HG03575 (cell line): ENCODE measurements around the gene CHL1.
"Not testable (repeated sequence)": the region's sequence is repeated elsewhere in the genome, so short reads cannot be mapped to it uniquely, and the experiment has no call there.

Source experiments
- ATAC-seq: cut with Tn5 transposase; IDR thresholded peaks from one replicate; pipeline ENCODE4 v1.9.1; 2021; ENCODE audit not compliant: unreplicated experiment, insufficient number of reproducible peaks, low FRiP score; ENCODE audit errors: extremely low read depth

CHL1 gene

GRCh38 chr3:364287-364686 lies 167.7 kb downstream of the CHL1 start:
- ATAC-seq: no peak

GRCh38 chr3:365268-365667 lies 168.7 kb downstream of the CHL1 start:
- ATAC-seq: peak; percentile 36

GRCh38 chr3:366253-366652 lies 169.7 kb downstream of the CHL1 start:
- ATAC-seq: not testable (repeated sequence)

GRCh38 chr3:373193-373779 lies 176.7 kb downstream of the CHL1 start:
- no peak for ATAC-seq

- ATAC-seq: no peak
Measured at GRCh38 chr3:374459-374858, 177.9 kb downstream of the CHL1 start.

DNA sequence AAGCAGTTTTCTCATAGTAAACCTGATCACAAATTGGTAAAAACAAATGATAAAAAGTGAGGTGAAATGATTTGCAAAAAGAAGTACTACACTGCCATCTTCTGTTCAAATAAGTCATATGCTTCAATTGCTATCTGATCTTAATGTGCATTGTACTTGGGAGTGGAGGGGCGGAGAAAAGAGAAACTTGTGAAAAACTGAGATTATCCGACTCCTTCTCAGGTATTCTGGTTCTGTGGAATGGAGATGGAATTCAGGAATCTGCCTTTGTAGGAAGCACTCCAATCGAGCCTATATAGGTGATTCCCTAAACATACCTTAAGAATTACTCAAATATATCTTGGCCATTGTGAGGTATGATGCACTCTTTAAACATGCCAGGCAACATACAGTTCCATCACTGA lies 180.6 kb downstream of the CHL1 start:
- ATAC-seq: peak; percentile 82

GRCh38 chr3:380801-381200 lies 184.2 kb downstream of the CHL1 start:
- ATAC-seq: no peak

DNA sequence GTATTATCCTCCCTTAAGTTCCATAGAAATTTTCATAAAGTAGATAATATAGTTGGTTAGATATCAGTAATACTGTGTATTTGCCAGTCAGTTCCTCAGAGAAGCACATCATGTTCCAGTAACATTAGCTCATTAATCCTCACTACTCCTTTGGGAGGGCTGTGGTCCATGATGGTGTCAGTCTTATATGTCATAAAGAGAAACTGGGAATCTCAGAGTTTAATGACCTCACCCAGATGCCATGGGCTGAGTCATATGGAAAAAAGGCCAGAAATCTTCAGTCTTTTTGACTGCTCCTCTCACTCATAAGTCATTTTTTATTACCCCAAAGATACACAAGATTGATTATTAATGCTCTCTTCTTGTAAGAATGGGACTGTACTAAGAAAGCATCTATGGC lies 188.6 kb downstream of the CHL1 start:
- no peak for ATAC-seq

GRCh38 chr3:394775-395174 lies 198.2 kb downstream of the CHL1 start:
- no peak for ATAC-seq

DNA sequence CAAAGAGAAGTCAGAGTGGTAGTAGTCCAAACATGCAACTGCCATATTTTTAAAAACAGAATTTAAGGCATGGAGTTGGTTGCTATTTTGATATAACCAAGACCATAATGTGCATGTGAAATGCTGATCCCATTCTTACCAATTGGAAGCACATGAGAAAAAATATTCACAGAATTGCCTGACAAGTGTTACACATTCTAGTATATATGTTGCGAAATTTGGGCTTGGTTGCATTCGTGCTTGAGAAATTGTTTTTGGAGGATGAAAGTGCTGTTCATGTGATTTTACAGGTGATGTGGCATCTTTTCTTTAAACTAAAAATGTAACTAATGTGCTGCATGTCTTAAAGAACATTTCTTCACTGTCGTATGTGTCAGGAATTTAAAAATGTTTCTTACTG lies 199.7 kb downstream of the CHL1 start:
- ATAC-seq: no peak

DNA sequence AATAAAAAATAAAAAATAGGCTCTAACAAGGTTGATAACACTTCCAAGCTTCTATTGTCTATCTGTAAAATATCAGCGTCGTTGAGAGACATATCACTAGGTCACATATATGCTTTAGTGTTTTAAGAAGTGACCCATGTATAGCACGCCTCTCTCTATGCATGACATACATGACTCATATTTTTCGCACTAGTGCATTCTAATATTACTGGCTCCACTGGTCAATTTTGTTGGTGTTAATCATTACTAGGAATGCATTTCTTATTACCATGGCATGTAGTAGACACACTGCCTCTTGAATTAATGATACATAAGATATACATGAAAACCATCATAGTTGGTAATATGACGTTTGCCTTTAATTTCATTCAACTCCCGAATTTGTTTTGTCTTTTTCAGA lies 203.1 kb downstream of the CHL1 start:
- no peak for ATAC-seq

GRCh38 chr3:403826-404225 lies 207.3 kb downstream of the CHL1 start:
- no peak for ATAC-seq

GRCh38 chr3:409011-409410 lies 212.4 kb downstream of the CHL1 start:
- ATAC-seq: no peak

GRCh38 chr3:411226-411625 lies 214.7 kb downstream of the CHL1 start:
- ATAC-seq: no peak

DNA sequence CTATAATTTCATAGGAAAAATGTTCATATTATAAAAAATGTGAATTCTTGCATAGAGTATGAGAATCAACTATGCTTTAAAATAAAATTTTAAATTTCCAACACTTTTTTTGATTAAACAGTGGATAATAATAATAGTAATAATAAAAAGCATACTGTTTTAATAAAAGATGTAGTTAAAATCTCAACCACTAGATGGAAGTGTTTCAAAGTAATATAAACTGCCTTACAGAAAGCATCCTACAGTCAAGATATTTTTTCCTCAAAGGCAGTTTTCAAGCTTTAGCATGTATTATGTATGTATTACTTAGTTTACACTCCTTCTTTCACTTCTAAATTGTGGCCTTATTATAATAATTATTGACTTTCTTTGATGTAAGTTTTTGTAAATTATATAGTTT lies 217.5 kb downstream of the CHL1 start:
- ATAC-seq: no peak

GRCh38 chr3:418239-418929 lies 221.8 kb downstream of the CHL1 start:
- ATAC-seq: no peak

DNA sequence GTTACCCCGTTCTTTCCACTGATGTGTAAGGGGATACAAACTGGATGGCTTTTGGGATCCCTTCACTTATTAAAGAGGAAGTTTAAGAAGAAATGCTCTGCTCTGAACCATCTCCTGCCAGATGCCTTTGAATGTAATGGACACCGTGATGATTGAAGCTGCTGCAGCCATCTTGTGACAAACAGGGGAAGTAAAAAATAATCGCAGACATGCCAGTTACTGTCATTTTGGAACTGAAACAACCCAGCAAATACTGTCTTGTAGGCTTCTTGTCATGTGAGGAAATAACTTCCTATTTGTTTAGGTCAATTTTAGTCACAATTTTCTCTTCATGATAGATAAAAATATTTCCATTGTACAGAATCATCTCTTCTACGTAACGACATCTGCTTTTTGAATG lies 224.0 kb downstream of the CHL1 start:
- ATAC-seq: peak; percentile 74

DNA sequence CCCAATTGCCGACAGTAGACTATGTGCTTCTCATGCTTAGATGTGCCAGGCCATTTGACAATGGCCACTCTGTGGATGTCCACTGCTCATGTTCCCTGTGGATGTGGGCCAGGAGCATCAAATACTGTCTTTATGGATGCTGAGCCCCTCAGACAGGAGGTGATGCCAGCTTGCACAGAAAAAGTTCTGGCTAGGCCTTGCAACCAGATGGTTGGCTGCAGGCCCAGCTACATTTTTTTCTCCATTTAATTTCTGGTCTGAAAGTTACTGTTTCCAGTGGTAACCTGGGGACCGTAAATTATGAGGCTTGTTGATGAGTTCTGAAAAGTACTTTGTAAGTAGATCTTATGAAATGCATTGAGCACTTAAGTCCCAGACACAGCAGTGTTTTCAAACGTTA lies 228.5 kb downstream of the CHL1 start:
- no peak for ATAC-seq

DNA sequence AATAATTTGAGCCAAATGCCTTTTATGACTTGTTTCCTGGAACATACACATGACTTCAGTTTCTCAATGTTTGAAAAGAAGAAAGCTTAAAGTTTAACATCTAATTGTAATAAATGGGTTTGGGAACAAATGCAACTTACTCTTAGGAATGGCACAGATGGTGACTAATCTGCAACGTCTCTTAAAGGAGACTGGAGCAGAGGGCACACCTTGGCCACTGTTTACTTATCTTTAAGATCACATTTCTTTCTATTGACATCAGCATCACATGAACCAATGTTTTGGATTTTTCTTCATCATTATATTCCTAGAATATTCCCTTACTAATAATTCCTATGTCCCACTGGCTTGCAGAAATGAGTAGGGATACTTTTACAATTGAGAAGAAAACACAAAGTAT lies 229.5 kb downstream of the CHL1 start:
- ATAC-seq: no peak

- ATAC-seq: no peak
Measured at GRCh38 chr3:427128-427527, 230.6 kb downstream of the CHL1 start.

DNA sequence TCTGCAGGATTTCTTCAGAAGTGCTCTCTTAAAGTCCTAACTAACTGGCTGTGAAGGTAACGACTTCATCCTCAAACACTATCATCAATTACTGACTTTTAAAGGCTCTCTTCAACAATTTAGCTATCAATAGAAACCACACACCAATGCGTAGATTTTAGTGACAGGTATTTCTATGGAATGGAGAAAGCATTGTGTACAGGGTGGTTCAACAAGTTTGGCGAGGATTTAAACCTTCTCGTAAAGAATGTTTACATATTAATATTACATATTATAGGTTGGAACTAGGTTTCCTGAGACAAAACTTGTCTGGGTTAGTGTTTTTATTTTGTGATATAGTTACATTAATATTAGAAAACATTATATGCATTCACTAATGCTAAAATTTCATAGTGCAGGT lies 233.6 kb downstream of the CHL1 start:
- ATAC-seq: no peak
